Heart left ventricle (tissue), 16 donors: Measurements from ENCODE around the gene TOPAZ1. TPM values are rescaled to one million over a fixed set of nuclear protein-coding genes. Genes with fewer than 3 reads are reported as not detected.

Experiments
- ATAC-seq, 4 donors: fragments of 200-7000 bp; cut with Tn5 transposase; one replicate each; pipeline ENCODE4 v1.9.1; 2020 to 2022; ENCODE audit warnings: moderate library complexity in 4 of 4, mild to moderate bottlenecking in 3 of 4, moderate number of reproducible peaks in 1 of 4
- DNase-seq, 5 donors: peaks; one replicate each; pipeline ENCODE4 v3.0.0-alpha.2; 2020
- H3K27ac ChIP-seq, 12 donors: fragments of 200-600 bp; sonication (generic) in 4 of 12; one replicate each; pipeline versions ENCODE4 v1.5.0 to v1.8.0; 2016 to 2022; ENCODE audit warnings: mild to moderate bottlenecking in 2 of 12
- H3K27me3 ChIP-seq, 9 donors: fragments of 200-600 bp; sonication (generic) in 2 of 9; one replicate each; pipeline versions ENCODE4 v1.5.1 to v1.8.0; 2016 to 2022; ENCODE audit warnings: mild to moderate bottlenecking in 3 of 9
- H3K36me3 ChIP-seq, 9 donors: fragments of 200-600 bp; sonication (generic) in 2 of 9; one replicate each; pipeline versions ENCODE4 v1.5.0 to v1.8.0; 2018 to 2022; ENCODE audit warnings: mild to moderate bottlenecking in 2 of 9
- H3K4me1 ChIP-seq, 12 donors: fragments of 200-600 bp; sonication (generic) in 4 of 12; one replicate each; pipeline versions ENCODE4 v1.5.0 to v1.8.0; 2016 to 2022; ENCODE audit warnings: mild to moderate bottlenecking in 3 of 12
- H3K4me3 ChIP-seq, 12 donors: fragments of 200-600 bp; sonication (generic) in 4 of 12; one replicate each; pipeline versions ENCODE4 v1.5.0 to v1.8.0; 2017 to 2022; ENCODE audit warnings: mild to moderate bottlenecking in 9 of 12, moderate library complexity in 4 of 12
- H3K9me3 ChIP-seq, 12 donors: fragments of 200-600 bp; sonication (generic) in 4 of 12; one replicate each; pipeline versions ENCODE4 v1.5.0 to v1.8.0; 2016 to 2022; ENCODE audit warnings: mild to moderate bottlenecking in 1 of 12
- POLR2A ChIP-seq, 2 donors: fragments of 450-650 bp; IDR thresholded peaks; one replicate each; pipeline ENCODE4 v1.6.1; 2017; ENCODE audit warnings: antibody characterized with exemption in 2 of 2, mild to moderate bottlenecking in 2 of 2, moderate library complexity in 2 of 2
- WGBS, 4 donors: extraction: QIAGEN DNeasy Blood & Tissue Kit in 2 of 4; methylation state at CpG; one replicate each; pipeline versions ENCODE4 v1.1.5 to v1.1.7; 2013 to 2018; 5-methylcytosine and 5-hydroxymethylcytosine counted together
- intact Hi-C, 10 donors: fragments of 100-400 bp; cut with DNase I; formaldehyde crosslinking; loops; one replicate each; pipeline versions ENCODE4 v1.11.1 to v1.14.2; 2022
- polyA plus RNA-seq, 2 donors: library from polyadenylated mRNA; stranded (reverse); fragments of 200-250 nt; gene quantifications; one replicate each; pipeline ENCODE4 v1.2.3, GENCODE V29; 2013
- total RNA-seq, 9 donors: library from RNA; depleted of rRNA in 2 of 9; stranded (reverse); fragments of >200 nt in 2 of 9; fragmentation: NEBNext Ultra II Directional in 3 of 9; extraction: Animal tissue kit (Norgen Biotek cat#: 25700) in 3 of 9; gene quantifications; one replicate each; pipeline versions ENCODE4 v1.1.0 to v1.2.4, GENCODE V29; 2016 to 2023
- TF ChIP-seq, protein P1 (sequence below), 12 donors: fragments of 200-600 bp; sonication (generic) in 4 of 12; IDR thresholded peaks; one replicate each; pipeline versions ENCODE4 v1.5.0 to v1.8.0; 2018 to 2022; ENCODE audit warnings: antibody characterized with exemption in 12 of 12, mild to moderate bottlenecking in 5 of 12
- donor health status: ischemic (EF 13 %, LVEDD 7.1; RV severe dilation, severe dysfunction).
- donor health status: healthy with polysubstance abuse.
- donor health status: DM: no; HTN: yes; CAD: no.
- donor health status: DM: no; HTN: no; CAD: no.
- donor health status: ischemic (EF 25% LVEDD 6.9; RV normal size, moderate dysfunction).
- donor health status: ischemic (EF 25% LVEDD 5.7; RV mildly dilated, moderate dysfunction).
- donor health status: healthy.
- donor health status: DM: yes; HTN: yes; CAD: no.
- donor health status: ischemic (EF 35%, LVEDD 5.7; RV mildly dilated, moderate dysfunction).
- donor health status: nonischemic (EF 11% LVEDD 7.7; RV severe dilation, severe dysfunction).
- donor health status: DM: yes; HTN: yes; CAD: no.
- donor health status: PGD.
- donor health status: ischemic (EF 29% LVEDD 5.4; RV normal size, mild dysfunction).
- donor health status: nonischemic (EF 23%, LVEDD 6.1; RV moderate dilation, normal function).

Gene TOPAZ1
- total and polyA plus RNA-seq, 11 donors, result not detected

DNA sequence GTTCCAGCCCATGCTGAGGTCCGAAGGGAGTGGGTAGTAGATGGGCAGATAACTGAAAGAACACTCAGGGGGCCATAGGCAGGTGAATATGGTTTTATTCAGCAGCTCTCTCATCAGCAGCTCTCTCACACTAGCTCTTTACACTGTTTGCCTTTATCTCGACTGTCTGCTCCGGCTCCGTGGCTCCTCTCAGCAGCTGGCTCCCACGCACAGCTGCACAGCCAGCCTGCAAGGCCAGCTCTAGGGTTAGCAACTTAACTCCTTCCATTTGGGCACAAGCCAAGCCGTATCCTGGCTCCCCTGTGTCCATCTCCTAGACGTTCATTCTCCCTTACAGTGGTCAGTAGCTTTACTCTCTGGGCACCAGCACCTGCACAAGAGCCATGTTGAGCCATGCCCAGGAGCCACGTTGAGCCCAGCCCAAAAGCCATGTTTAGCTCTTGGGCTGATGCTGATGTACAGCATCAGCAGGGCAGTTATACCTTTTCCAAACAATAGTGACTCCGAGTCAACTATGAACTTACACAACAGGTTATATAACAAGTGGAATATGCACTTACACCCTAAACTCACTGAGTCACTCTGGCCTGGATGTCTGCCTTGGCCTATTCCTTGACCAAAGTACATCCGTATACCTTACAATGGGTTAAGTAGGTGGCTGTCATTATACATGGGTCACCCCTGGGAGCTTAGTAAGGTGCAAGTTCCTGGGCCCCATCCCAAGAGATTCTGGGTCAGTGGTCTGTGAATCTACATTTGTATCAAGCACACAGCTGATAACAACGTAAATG is 34.6 kb upstream of the TOPAZ1 start:
- Histone ChIP-seq H3K4me3 (no peak overlapping the region), H3K36me3 (no peaks in the 10 kb centered on the region), H3K9me3 (no peaks in the 10 kb centered on the region), H3K27ac (no peak overlapping the region), H3K27me3 (peaks cover 0 to 12% (median 0%) of the 10 kb centered on the region in 9 donors), H3K4me1 (no peaks in the 10 kb centered on the region)
- no peak for TF ChIP-seq POLR2A (IDR thresholded peaks at IDR 0.05)
- TF ChIP-seq, protein P1, sequence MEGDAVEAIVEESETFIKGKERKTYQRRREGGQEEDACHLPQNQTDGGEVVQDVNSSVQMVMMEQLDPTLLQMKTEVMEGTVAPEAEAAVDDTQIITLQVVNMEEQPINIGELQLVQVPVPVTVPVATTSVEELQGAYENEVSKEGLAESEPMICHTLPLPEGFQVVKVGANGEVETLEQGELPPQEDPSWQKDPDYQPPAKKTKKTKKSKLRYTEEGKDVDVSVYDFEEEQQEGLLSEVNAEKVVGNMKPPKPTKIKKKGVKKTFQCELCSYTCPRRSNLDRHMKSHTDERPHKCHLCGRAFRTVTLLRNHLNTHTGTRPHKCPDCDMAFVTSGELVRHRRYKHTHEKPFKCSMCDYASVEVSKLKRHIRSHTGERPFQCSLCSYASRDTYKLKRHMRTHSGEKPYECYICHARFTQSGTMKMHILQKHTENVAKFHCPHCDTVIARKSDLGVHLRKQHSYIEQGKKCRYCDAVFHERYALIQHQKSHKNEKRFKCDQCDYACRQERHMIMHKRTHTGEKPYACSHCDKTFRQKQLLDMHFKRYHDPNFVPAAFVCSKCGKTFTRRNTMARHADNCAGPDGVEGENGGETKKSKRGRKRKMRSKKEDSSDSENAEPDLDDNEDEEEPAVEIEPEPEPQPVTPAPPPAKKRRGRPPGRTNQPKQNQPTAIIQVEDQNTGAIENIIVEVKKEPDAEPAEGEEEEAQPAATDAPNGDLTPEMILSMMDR (IDR thresholded peaks at IDR 0.05), result no peak
- intact Hi-C loops, result loop anchor here in 3 of 10 donors (10.0 kb wide), 3 partner anchors 432 to 1242 kb away; no protein-coding TSS in a partner anchor
- ATAC-seq, result no peak
- 58 to 66% (median 61%) methylated on average over 11 of the region's 11 CpGs for WGBS, 4 donors
- no peak for DNase-seq

DNA sequence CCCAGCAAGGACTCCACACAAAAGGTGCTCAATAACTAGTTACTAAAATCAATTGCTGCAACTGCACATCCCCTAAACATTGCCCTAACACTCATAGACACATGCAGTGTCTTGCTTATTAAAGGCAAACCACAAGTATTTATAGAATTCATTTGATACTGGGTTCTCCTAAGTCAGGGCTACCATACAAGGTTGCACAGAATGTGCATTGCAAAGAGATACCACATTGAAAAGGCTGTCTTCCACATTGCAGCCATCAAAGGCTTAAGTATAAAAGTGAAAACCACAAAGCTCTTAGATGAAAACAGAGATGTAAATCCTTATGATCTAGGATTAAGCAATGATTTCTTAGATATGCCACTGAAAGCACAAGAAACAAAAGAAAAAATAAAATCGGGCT is 33.6 kb upstream of the TOPAZ1 start:
- intact Hi-C loops, result loop anchor here in 3 of 10 donors (10.0 kb wide), 3 partner anchors 433 to 1243 kb away; no protein-coding TSS in a partner anchor
- Histone ChIP-seq H3K27ac (no peak overlapping the region), H3K36me3 (no peaks in the 10 kb centered on the region), H3K27me3 (peaks cover 0 to 10% (median 0%) of the 10 kb centered on the region in 9 donors), H3K9me3 (no peaks in the 10 kb centered on the region), H3K4me1 (no peaks in the 10 kb centered on the region), H3K4me3 (no peak overlapping the region)
- no peak for ATAC-seq
- 59 to 73% (median 69%) methylated on average over 1 of the region's 1 CpG for WGBS, 4 donors
- no peak for DNase-seq
- TF ChIP-seq, protein P1 (IDR thresholded peaks at IDR 0.05), result no peak
- TF ChIP-seq POLR2A (IDR thresholded peaks at IDR 0.05), result no peak

DNA sequence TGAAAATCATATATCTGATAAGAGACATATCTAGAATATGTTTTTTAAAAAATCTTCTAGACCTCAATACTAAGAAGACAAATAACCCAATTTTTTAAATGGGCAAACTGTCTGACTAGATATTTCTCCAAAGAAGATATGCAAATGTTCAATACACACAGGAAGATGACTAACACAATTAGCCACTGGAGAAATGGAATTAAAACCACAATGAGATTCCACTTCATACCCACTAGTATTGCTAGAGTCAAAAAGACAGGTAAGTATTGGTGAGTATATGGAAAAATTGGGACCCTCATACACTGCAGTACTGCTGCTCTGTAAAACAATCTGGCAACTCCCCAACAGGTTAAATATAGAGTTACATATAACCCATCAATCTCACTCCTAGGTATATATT is 33.1 kb upstream of the TOPAZ1 start:
- DNase-seq (no peak), ATAC-seq (no peak)
- Histone ChIP-seq H3K9me3 (no peaks in the 10 kb centered on the region), H3K27ac (no peak overlapping the region), H3K36me3 (no peaks in the 10 kb centered on the region), H3K4me3 (no peak overlapping the region), H3K27me3 (peaks cover 0 to 10% (median 0%) of the 10 kb centered on the region in 9 donors), H3K4me1 (no peaks in the 10 kb centered on the region)
- intact Hi-C loops, result loop anchor here in 3 of 10 donors (10.0 kb wide), 3 partner anchors 434 to 1244 kb away; no protein-coding TSS in a partner anchor
- TF ChIP-seq, protein P1 (IDR thresholded peaks at IDR 0.05), result no peak
- no peak for TF ChIP-seq POLR2A (IDR thresholded peaks at IDR 0.05)

DNA sequence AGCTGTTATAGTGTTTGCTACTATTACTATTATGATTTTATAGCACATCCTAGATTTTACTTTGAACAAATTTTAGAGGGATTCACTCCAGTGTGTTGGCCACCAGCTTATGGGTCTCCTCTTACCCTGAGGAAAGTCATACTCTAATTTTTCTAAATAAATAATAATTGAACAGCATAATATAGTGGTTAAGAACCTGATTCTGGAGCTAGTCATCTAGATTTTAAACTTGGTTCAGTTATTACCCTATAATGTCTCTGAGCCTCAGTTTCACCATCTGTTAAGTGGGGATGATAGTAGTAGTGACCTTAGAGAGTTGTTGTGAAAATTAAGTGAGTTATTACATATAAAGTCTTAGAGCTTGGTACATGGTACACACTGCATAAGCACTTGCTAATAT is 30.7 kb upstream of the TOPAZ1 start:
- Histone ChIP-seq H3K4me3 (no peak overlapping the region), H3K27me3 (peaks cover 0 to 9% (median 0%) of the 10 kb centered on the region in 9 donors), H3K36me3 (no peaks in the 10 kb centered on the region), H3K4me1 (no peaks in the 10 kb centered on the region), H3K9me3 (peaks cover 0 to 13% (median 4%) of the 10 kb centered on the region in 12 donors), H3K27ac (no peak overlapping the region)
- TF ChIP-seq POLR2A (IDR thresholded peaks at IDR 0.05), result no peak
- TF ChIP-seq, protein P1 (IDR thresholded peaks at IDR 0.05), result no peak
- ATAC-seq, result no peak
- intact Hi-C loops, result no loop called here
- no peak for DNase-seq
